GM12892 (cell line): Measurements from ENCODE around the gene CHD5.

Source experiments
- POLR2A ChIP-seq: IDR thresholded peaks from 2 replicates; pipeline ENCODE4 v1.6.1; 2011; ENCODE audit warnings: low read depth, low read length, control low read depth
- POLR2AphosphoS5 ChIP-seq: IDR thresholded peaks from 2 replicates; pipeline ENCODE4 v1.6.1; 2011; ENCODE audit warnings: low read depth, low read length, control low read depth
- TAF1 ChIP-seq: IDR thresholded peaks from 2 replicates; pipeline ENCODE4 v1.6.1; 2011; ENCODE audit warnings: low read depth, mild to moderate bottlenecking, control low read depth, low read length, borderline replicate concordance

DNA sequence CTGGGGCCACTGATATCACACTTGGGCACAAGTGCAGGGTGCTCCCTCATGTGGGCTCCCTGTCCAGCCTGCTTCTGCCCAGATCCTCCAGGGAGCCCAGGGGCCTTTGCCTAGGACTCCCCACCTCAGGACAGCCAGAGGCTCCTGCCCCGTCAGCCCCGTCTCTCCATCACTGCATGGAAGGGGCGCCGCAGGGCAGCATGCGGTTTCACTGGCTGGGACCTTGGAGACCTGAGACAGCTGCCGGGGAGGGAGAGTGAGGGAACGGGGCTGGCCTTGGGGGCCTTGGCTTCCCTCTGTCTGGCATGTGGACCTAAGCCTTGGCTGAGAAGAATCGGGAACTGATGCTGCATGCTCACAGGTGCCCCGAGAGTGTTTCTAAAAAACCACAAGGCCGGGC lies 87.9 kb downstream of the CHD5 start:
- TF ChIP-seq POLR2A: no peak
- no peak for TF ChIP-seq POLR2AphosphoS5
- no peak for TF ChIP-seq TAF1
